Smooth muscle cell (in vitro differentiated cells): ENCODE measurements around the gene EVC. TPM values are rescaled to one million over a fixed set of nuclear protein-coding genes. Genes with fewer than 3 reads are reported as not detected.

Experiments
- DNase-seq: peaks from one replicate; lab custom pipeline; 2025; ENCODE audit not compliant: unreplicated experiment; lab: John Stamatoyannopoulos, UW
- H2AFZ ChIP-seq: fragments of 200-600 bp; sonication (generic); 2 replicates; pipeline ENCODE4 v1.6.0; 2016; ENCODE audit warnings: antibody characterized with exemption, low read depth, mild to moderate bottlenecking
- H3F3A ChIP-seq: fragments of 200-600 bp; sonication (generic); 2 replicates; pipeline ENCODE4 v1.6.0; 2017; ENCODE audit warnings: antibody characterized with exemption, low read depth
- H3K27ac ChIP-seq: fragments of 200-600 bp; sonication (generic); 2 replicates; pipeline ENCODE4 v1.5.1; 2016; ENCODE audit warnings: low read depth, mild to moderate bottlenecking
- H3K27me3 ChIP-seq: fragments of 200-600 bp; sonication (generic); 2 replicates; pipeline ENCODE4 v1.6.1; 2016; ENCODE audit warnings: low read depth, mild to moderate bottlenecking
- H3K36me3 ChIP-seq: fragments of 200-600 bp; sonication (generic); 2 replicates; pipeline ENCODE4 v1.5.1; 2016; ENCODE audit warnings: low read depth
- H3K4me1 ChIP-seq: fragments of 200-600 bp; sonication (generic); 2 replicates; pipeline ENCODE4 v1.5.1; 2016; ENCODE audit warnings: low read depth
- H3K4me2 ChIP-seq: fragments of 200-600 bp; sonication (generic); 2 replicates; pipeline ENCODE4 v1.6.0; 2016; ENCODE audit warnings: mild to moderate bottlenecking
- H3K4me3 ChIP-seq: fragments of 200-600 bp; sonication (generic); 2 replicates; pipeline ENCODE4 v1.5.1; 2016; ENCODE audit warnings: mild to moderate bottlenecking
- H3K79me2 ChIP-seq: fragments of 200-600 bp; sonication (generic); 2 replicates; pipeline ENCODE4 v1.6.0; 2016; ENCODE audit warnings: low read depth, mild to moderate bottlenecking
- H3K9ac ChIP-seq: fragments of 200-600 bp; sonication (generic); 2 replicates; pipeline ENCODE4 v1.6.0; 2016; ENCODE audit warnings: low read depth
- H3K9me3 ChIP-seq: fragments of 200-600 bp; sonication (generic); replicated peaks from 2 replicates; pipeline ENCODE4 v1.5.1; 2016; ENCODE audit warnings: low read depth
- H4K20me1 ChIP-seq: fragments of 200-600 bp; sonication (generic); 2 replicates; pipeline ENCODE4 v1.6.0; 2016; ENCODE audit warnings: low read depth
- CTCF ChIP-seq: fragments of 200-600 bp; sonication (generic); IDR thresholded peaks from 2 replicates; pipeline ENCODE4 v1.5.1; 2017; ENCODE audit warnings: borderline replicate concordance, mild to moderate bottlenecking, antibody characterized with exemption; ENCODE audit not compliant: insufficient read depth, poor library complexity, severe bottlenecking
- WGBS: methylation state at CpG from one replicate; pipeline ENCODE4 v1.1.7; 2016; ENCODE audit warnings: low lambda C conversion rate; 5-methylcytosine and 5-hydroxymethylcytosine counted together
- polyA plus RNA-seq: library from polyadenylated mRNA; unstranded; fragments of >200 nt; fragmentation: Nextera tagmentation; extraction: Ambion mirVana; gene quantifications from 2 replicates; pipeline ENCODE4 v1.2.1, GENCODE V29; 2016
- total RNA-seq: library from RNA; depleted of rRNA; stranded (reverse); fragments of >200 nt; gene quantifications from 2 replicates; pipeline ENCODE4 v1.2.3, GENCODE V29; 2014

EVC gene
- total RNA-seq (11.5 and 15.5 TPM in 2 replicates), polyA plus RNA-seq (6.7 and 7.5 TPM in 2 replicates)

GRCh38 chr4:5710961-5711478, at the start of gene EVC:
TSS of gene EVC (plus strand) at chr4:5711201. CDS start at chr4:5711381, 180 bp downstream.
- peaks cover 45% of the 10 kb centered on the region for H3K79me2 ChIP-seq

GRCh38 chr4:5661237-5661636, 49.8 kb upstream of the EVC start:
- Histone ChIP-seq H3F3A (no peaks in the 10 kb centered on the region), H3K9me3 (peaks cover 10% of the 10 kb centered on the region), H3K36me3 (peaks cover 21% of the 10 kb centered on the region), H4K20me1 (peaks cover 7% of the 10 kb centered on the region), H3K27me3 (no peaks in the 10 kb centered on the region), H3K4me1 (no peaks in the 10 kb centered on the region), H3K4me3 (no peak overlapping the region), H3K27ac (no peak overlapping the region), H3K79me2 (no peaks in the 10 kb centered on the region), H2AFZ (no peak overlapping the region), H3K9ac (no peak overlapping the region), H3K4me2 (no peak overlapping the region)
- TF ChIP-seq CTCF, result no peak
- 94% methylated on average over 4 of the region's 4 CpGs for WGBS
- DNase-seq, result no peak

More at GRCh38 chr4:5710961-5711478, at the start of gene EVC:
- Histone ChIP-seq H4K20me1 (peaks cover 24% of the 10 kb centered on the region), H3K4me1 (peaks cover 19% of the 10 kb centered on the region), H3K27me3 (no peaks in the 10 kb centered on the region), H3F3A (peaks cover 18% of the 10 kb centered on the region), H2AFZ (peak within 1 kb of the TSS; percentile 89), H3K27ac (peak within 1 kb of the TSS; percentile 89), H3K4me2 (peak within 1 kb of the TSS; percentile 88), H3K36me3 (peaks cover 5% of the 10 kb centered on the region), H3K9ac (peak within 1 kb of the TSS; percentile 70), H3K9me3 (peaks cover 6% of the 10 kb centered on the region), H3K4me3 (peak within 1 kb of the TSS; percentile 50)
- WGBS, result 2% methylated on average over 25 of the region's 49 CpGs
- peak; percentile 68 for DNase-seq
- TF ChIP-seq CTCF, result no peak

GRCh38 chr4:5662555-5662954, 48.4 kb upstream of the EVC start:
- Histone ChIP-seq H3K4me3 (no peak overlapping the region), H3K9ac (no peak overlapping the region), H3F3A (no peaks in the 10 kb centered on the region), H3K27ac (no peak overlapping the region), H2AFZ (no peak overlapping the region), H3K79me2 (no peaks in the 10 kb centered on the region), H3K27me3 (no peaks in the 10 kb centered on the region), H4K20me1 (peaks cover 7% of the 10 kb centered on the region), H3K36me3 (peaks cover 21% of the 10 kb centered on the region), H3K9me3 (peaks cover 10% of the 10 kb centered on the region), H3K4me1 (no peaks in the 10 kb centered on the region), H3K4me2 (no peak overlapping the region)
- no peak for TF ChIP-seq CTCF
- DNase-seq, result no peak
- 100% methylated on average over 1 of the region's 1 CpG for whole genome bisulfite sequencing

- Histone ChIP-seq H3K9me3 (peaks cover 10% of the 10 kb centered on the region), H3K9ac (no peak overlapping the region), H2AFZ (no peak overlapping the region), H3K36me3 (peaks cover 21% of the 10 kb centered on the region), H3K79me2 (no peaks in the 10 kb centered on the region), H3F3A (no peaks in the 10 kb centered on the region), H3K4me1 (no peaks in the 10 kb centered on the region), H3K4me2 (no peak overlapping the region), H3K4me3 (no peak overlapping the region), H3K27ac (no peak overlapping the region), H4K20me1 (no peaks in the 10 kb centered on the region), H3K27me3 (no peaks in the 10 kb centered on the region)
- WGBS, result 97% methylated on average over 10 of the region's 12 CpGs
- no peak for TF ChIP-seq CTCF
- no peak for DNase-seq
These were observed 46.2 kb upstream of the EVC start for GRCh38 chr4:5664778-5665177.
